Lower leg skin (tissue), 4 donors: Measurements from ENCODE around the gene SYNE2. TPM values are rescaled to one million over a fixed set of nuclear protein-coding genes. Genes with fewer than 3 reads are reported as not detected.

Experiments
- DNase-seq, 2 donors: peaks; one replicate each; pipeline ENCODE4 v3.0.0-alpha.2; 2019; ENCODE audit warnings: low spot score in 2 of 2
- H3K4me3 ChIP-seq: fragments of 200-600 bp; sonication (generic); 2 replicates; pipeline ENCODE4 v1.5.1; 2017; ENCODE audit warnings: mild to moderate bottlenecking, low read depth; ENCODE audit not compliant: poor library complexity, severe bottlenecking
- CTCF ChIP-seq, 3 donors: fragments of 450-650 bp; IDR thresholded peaks; one replicate each; pipeline ENCODE4 v1.5.1; 2016; ENCODE audit warnings: antibody characterized with exemption in 3 of 3, mild to moderate bottlenecking in 3 of 3, moderate library complexity in 2 of 3
- POLR2A ChIP-seq, 2 donors: fragments of 450-650 bp; IDR thresholded peaks; one replicate each; pipeline ENCODE4 v1.6.1; 2016 to 2017; ENCODE audit warnings: antibody characterized with exemption in 2 of 2, mild to moderate bottlenecking in 1 of 2, moderate library complexity in 1 of 2
- WGBS, 2 donors: methylation state at CpG; one replicate each; pipeline ENCODE4 v1.1.5; 2018; 5-methylcytosine and 5-hydroxymethylcytosine counted together
- intact Hi-C: fragments of 100-400 bp; cut with DNase I; formaldehyde crosslinking; loops from one replicate; pipeline ENCODE4 v1.15.0; 2023; ENCODE audit warnings: low total_unique reads
- total RNA-seq, 4 donors: library from RNA; depleted of rRNA; stranded (reverse); fragments of >200 nt; gene quantifications; one replicate each; pipeline ENCODE4 v1.1.0, GENCODE V29; 2016

Gene SYNE2
- total RNA-seq, 4 donors from 2014 or later: 200 to 479 (median 232) TPM

GRCh38 chr14:63896278-63896720, 43.5 kb downstream of the SYNE2 start:
- TF ChIP-seq POLR2A (IDR thresholded peaks at IDR 0.05) (no peak), CTCF (IDR thresholded peaks at IDR 0.05) (no peak)
- intact Hi-C loops: no loop called here
- peak in 1 of 2 donors; percentile 24 for DNase-seq
- 38 to 39% methylated on average over 4 of the region's 4 CpGs for WGBS, 2 donors
- no peak overlapping the region for H3K4me3 ChIP-seq

- WGBS, 2 donors: 75 to 83% methylated on average over 4 of the region's 4 CpGs
- H3K4me3 ChIP-seq: no peak overlapping the region
- DNase-seq: no peak
- TF ChIP-seq CTCF (IDR thresholded peaks at IDR 0.05): no peak
- no peak for TF ChIP-seq POLR2A (IDR thresholded peaks at IDR 0.05)
- intact Hi-C loops: no loop called here
These were observed 44.9 kb downstream of the SYNE2 start for GRCh38 chr14:63897721-63898163.

- DNase-seq: no peak
- no peak for TF ChIP-seq CTCF (IDR thresholded peaks at IDR 0.05)
- no peak for TF ChIP-seq POLR2A (IDR thresholded peaks at IDR 0.05)
- intact Hi-C loops: no loop called here
- WGBS, 2 donors: 83 to 93% methylated on average over 2 of the region's 2 CpGs
- no peak overlapping the region for H3K4me3 ChIP-seq
These were observed 47.1 kb downstream of the SYNE2 start for GRCh38 chr14:63899953-63900352.

DNA sequence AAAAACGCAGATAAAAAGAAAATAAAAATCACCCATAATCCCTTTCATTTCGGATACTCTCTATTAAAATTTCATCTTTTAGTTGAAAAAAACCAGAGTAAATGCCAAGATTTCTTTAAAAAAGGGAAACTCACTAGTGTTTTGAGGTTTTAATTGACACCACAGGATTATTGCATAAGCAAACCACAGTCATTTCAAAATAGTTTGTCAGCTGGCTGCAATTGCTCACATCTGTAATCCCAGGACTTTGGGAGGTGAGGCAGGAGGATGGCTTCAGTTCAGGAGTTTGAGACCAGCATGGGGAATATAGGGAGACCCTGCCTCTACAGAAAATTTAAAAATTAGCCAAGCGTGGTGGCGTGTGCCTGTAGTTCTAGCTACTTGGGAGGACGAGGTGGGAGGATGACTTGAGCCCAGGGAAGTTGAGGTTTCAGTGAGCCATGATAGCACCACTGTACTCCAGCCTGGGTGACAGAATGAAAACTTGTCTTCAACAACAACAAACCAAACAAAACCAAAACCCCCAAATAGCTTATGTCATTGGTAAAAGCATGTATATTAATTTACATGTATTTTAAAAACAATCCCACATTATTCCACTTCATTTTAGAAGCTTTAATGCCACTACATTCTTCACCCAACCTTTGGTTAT, 48.8 kb downstream of the SYNE2 start:
- TF ChIP-seq POLR2A (IDR thresholded peaks at IDR 0.05) (no peak), CTCF (IDR thresholded peaks at IDR 0.05) (no peak)
- WGBS, 2 donors: 80 to 85% methylated on average over 5 of the region's 5 CpGs
- intact Hi-C loops: no loop called here
- H3K4me3 ChIP-seq: no peak overlapping the region
- no peak for DNase-seq

GRCh38 chr14:63902375-63902976, 49.7 kb downstream of the SYNE2 start:
- no peak for DNase-seq
- TF ChIP-seq CTCF (IDR thresholded peaks at IDR 0.05) (no peak), POLR2A (IDR thresholded peaks at IDR 0.05) (no peak)
- WGBS, 2 donors: 89 to 91% methylated on average over 7 of the region's 7 CpGs
- intact Hi-C loops: no loop called here
- H3K4me3 ChIP-seq: no peak overlapping the region
